SKM-1 treated with dmso at 0.1 percent for 144 hours (cell line): Measurements from ENCODE around the gene DMC1.
"Not testable (repeated sequence)": the region's sequence is repeated elsewhere in the genome, so short reads cannot be mapped to it uniquely, and the experiment has no call there.

Experiments
- DNase-seq: peaks from one replicate; lab custom pipeline; 2025; ENCODE audit not compliant: unreplicated experiment; lab: John Stamatoyannopoulos, UW

The DMC1 gene

GRCh38 chr22:38470179-38470578, 99.8 kb downstream of the DMC1 start:
- DNase-seq: not testable (repeated sequence)

GRCh38 chr22:38469306-38469781, 100.6 kb downstream of the DMC1 start:
- no peak for DNase-seq
